GM12878 (cell line): ENCODE data around the gene SH2D6. TPM values are rescaled to one million over a fixed set of nuclear protein-coding genes. Genes with fewer than 3 reads are reported as not detected.

ENCODE experiments used
- ATAC-seq: fragments of 200-7000 bp; cut with Tn5 transposase; 3 replicates; pipeline ENCODE4 v1.9.1; 2020; ENCODE audit warnings: mild to moderate bottlenecking, moderate library complexity
- BruUV-seq: library from RNA; stranded (reverse); fragments of 400-500 nt; replicated peaks from 2 replicates; lab custom pipeline; 2021; lab: Mats Ljungman, UMichigan
- CTCF ChIA-PET: fragments of 300-600 bp; sonication (Branson Sonifier 250); formaldehyde crosslinking; extraction: SDS; loops from one replicate; lab custom pipeline; 2021; ENCODE audit warnings: inconsistent platforms; lab: Yijun Ruan, JAX
- POLR2A ChIA-PET: fragments of 350-600 bp; formaldehyde crosslinking; extraction: SDS; loops from one replicate; lab custom pipeline; 2021; ENCODE audit warnings: inconsistent platforms; lab: Charles Lee
- RAD21 ChIA-PET: fragments of 300-600 bp; sonication (Branson Sonifier 250); formaldehyde crosslinking; loops from one replicate; lab custom pipeline; 2023; ENCODE audit warnings: antibody characterized with exemption; ENCODE audit not compliant: unreplicated experiment; lab: Charles Lee
- SMC1A ChIA-PET: fragments of 300-600 bp; sonication (Branson Sonifier 250); formaldehyde crosslinking; loops from one replicate; lab custom pipeline; 2023; ENCODE audit not compliant: unreplicated experiment, uncharacterized antibody; lab: Charles Lee
- DNase-seq: peaks from one replicate; pipeline ENCODE4 v3.0.0-alpha.2; 2011; ENCODE audit warnings: low read depth, low spot score
- FAIRE-seq: peaks from 3 replicates; lab custom pipeline; 2011; peaks lifted over from hg19 to GRCh38; lab: Jason Lieb, UNC
- H2AFZ ChIP-seq: 2 replicates; pipeline ENCODE4 v1.6.0; 2011; ENCODE audit warnings: low read depth, low read length, control low read depth; ENCODE audit not compliant: control insufficient read depth
- H3K27ac ChIP-seq: 2 replicates; pipeline ENCODE4 v1.5.1; 2011; ENCODE audit warnings: control low read depth; ENCODE audit not compliant: control insufficient read depth, insufficient read depth
- H3K27me3 ChIP-seq, 2 experiments: replicated peaks in 1 of 2; 2 replicates each; pipeline versions ENCODE4 v1.6.0 to v1.6.1; 2011; ENCODE audit warnings: low read length in 1 of 2; ENCODE audit not compliant: control insufficient read depth in 2 of 2, insufficient read depth in 2 of 2
- H3K36me3 ChIP-seq, 2 experiments: 2 replicates each; pipeline ENCODE4 v1.5.1; 2011; ENCODE audit warnings: low read length in 1 of 2; ENCODE audit not compliant: control insufficient read depth in 2 of 2, insufficient read depth in 2 of 2
- H3K4me1 ChIP-seq: 2 replicates; pipeline ENCODE4 v1.6.1; 2011; ENCODE audit warnings: mild to moderate bottlenecking, low read length, moderate library complexity, mixed read lengths; ENCODE audit not compliant: control insufficient read depth, insufficient read depth
- H3K4me2 ChIP-seq: 2 replicates; pipeline ENCODE4 v1.6.0; 2011; ENCODE audit warnings: control low read depth; ENCODE audit not compliant: control insufficient read depth, insufficient read depth
- H3K4me3 ChIP-seq: fragments of 200-600 bp; sonication (generic); 2 replicates; pipeline ENCODE4 v1.5.1; 2016
- H3K79me2 ChIP-seq: 2 replicates; pipeline ENCODE4 v1.6.0; 2011; ENCODE audit warnings: low read length; ENCODE audit not compliant: control insufficient read depth, insufficient read depth
- H3K9ac ChIP-seq: 2 replicates; pipeline ENCODE4 v1.8.0; 2011; ENCODE audit warnings: low read length, control low read depth, mixed read lengths; ENCODE audit not compliant: control insufficient read depth, insufficient read depth
- H3K9me3 ChIP-seq: replicated peaks from 3 replicates; pipeline ENCODE4 v1.5.1; 2011; ENCODE audit warnings: mild to moderate bottlenecking, low read length; ENCODE audit not compliant: control insufficient read depth, insufficient read depth
- H4K20me1 ChIP-seq: 2 replicates; pipeline ENCODE4 v1.6.0; 2011; ENCODE audit not compliant: control insufficient read depth, insufficient read depth
- ASH2L ChIP-seq: fragments of 300-600, 200-600 bp; sonication (generic); IDR thresholded peaks from 2 replicates; pipeline ENCODE4 v1.6.1; 2017; ENCODE audit warnings: low read depth, mild to moderate bottlenecking, borderline replicate concordance
- ATF7 ChIP-seq: fragments of 450-650 bp; IDR thresholded peaks from 2 replicates; pipeline ENCODE4 v1.6.1; 2016; ENCODE audit warnings: low read depth, mild to moderate bottlenecking
- EED ChIP-seq: sonication (generic); IDR thresholded peaks from 2 replicates; pipeline ENCODE4 v1.6.1; 2016; ENCODE audit warnings: antibody characterized with exemption, low read depth
- HDGF ChIP-seq: fragments of 450-650 bp; IDR thresholded peaks from 2 replicates; pipeline ENCODE4 v1.6.1; 2016; ENCODE audit warnings: antibody characterized with exemption
- MTA2 ChIP-seq: fragments of 450-650 bp; IDR thresholded peaks from 2 replicates; pipeline ENCODE4 v1.6.1; 2016; ENCODE audit warnings: low read depth, mild to moderate bottlenecking, moderate library complexity
- MXI1 ChIP-seq: fragments of 150-350 bp; IDR thresholded peaks from 2 replicates; pipeline ENCODE4 v1.6.1; 2011; ENCODE audit warnings: low read depth, mild to moderate bottlenecking, inconsistent platforms, low read length, improper control_type of control experiment
- NR2C2 ChIP-seq: IDR thresholded peaks from 2 replicates; pipeline ENCODE4 v1.6.1; 2011; ENCODE audit warnings: borderline replicate concordance, low read depth; ENCODE audit not compliant: control insufficient read depth, insufficient read length
- NRF1 ChIP-seq: conservative IDR thresholded peaks from 2 replicates; pipeline ENCODE4 v1.6.1; 2011; ENCODE audit warnings: mild to moderate bottlenecking, low read depth, low read length, improper control_type of control experiment
- RFX5 ChIP-seq: IDR thresholded peaks from 2 replicates; pipeline ENCODE4 v1.6.1; 2011; ENCODE audit warnings: low read depth, low read length, improper control_type of control experiment
- ZNF274 ChIP-seq: IDR thresholded peaks from one replicate; pipeline ENCODE4 v1.8.0; 2011; ENCODE audit not compliant: insufficient read length, insufficient read depth
- WGBS: methylation state at CpG from one replicate; pipeline ENCODE4 v1.1.6; 2016; ENCODE audit warnings: low lambda C conversion rate; ENCODE audit not compliant: insufficient replicate concordance, insufficient coverage; ENCODE audit errors: missing lambda C conversion rate; 5-methylcytosine and 5-hydroxymethylcytosine counted together
- in situ Hi-C: fragments of 300-500 bp; cut with MboI; formaldehyde crosslinking; loops from 9 replicates; pipeline ENCODE4 v1.14.3; 2018; ENCODE audit warnings: mixed read lengths
- intact Hi-C: fragments of 100-400 bp; cut with micrococcal nuclease; formaldehyde crosslinking; loops from one replicate; pipeline ENCODE4 v1.14.2; 2022; ENCODE audit not compliant: unreplicated experiment
- polyA plus RNA-seq, 11 experiments: library from polyadenylated mRNA; depleted of rRNA in 4 of 11; unstranded in 6 of 11; stranded (reverse) in 5 of 11; fragments of >200 nt; fragmentation: Nextera tagmentation in 4 of 11; fragmentation: Illumina TruSeq in 1 of 11; extraction: Ambion mirVana in 4 of 11; extraction: Trizol in 1 of 11; gene quantifications; 1 replicate in 1 of 11; 2 replicates in 10 of 11; pipeline versions ENCODE4 v1.2.1 to v1.2.3, GENCODE V29; 2011 to 2016; ENCODE audit warnings: inconsistent platforms in 2 of 11, missing spikeins in 2 of 11, low read depth in 1 of 11
- total RNA-seq, 4 experiments: library from RNA; depleted of rRNA in 3 of 4; stranded (reverse); fragments of >200 nt in 3 of 4; fragmentation: Illumina TruSeq in 1 of 4; extraction: Trizol in 1 of 4; gene quantifications; 2 replicates each; pipeline versions ENCODE4 v1.2.1 to v1.2.3, GENCODE V29; 2013 to 2021
- TF ChIP-seq, protein P1 (sequence below): fragments of 450-650 bp; IDR thresholded peaks from 2 replicates; pipeline ENCODE4 v1.6.1; 2017; ENCODE audit warnings: mild to moderate bottlenecking, moderate library complexity

The SH2D6 gene
- total and polyA plus RNA-seq, 10 of the 15 experiments (the other 5 are each of a cell fraction or from before 2014, with no cell fraction given): 0.23 to 0.59 (median 0.34) TPM; not detected in 6

DNA sequence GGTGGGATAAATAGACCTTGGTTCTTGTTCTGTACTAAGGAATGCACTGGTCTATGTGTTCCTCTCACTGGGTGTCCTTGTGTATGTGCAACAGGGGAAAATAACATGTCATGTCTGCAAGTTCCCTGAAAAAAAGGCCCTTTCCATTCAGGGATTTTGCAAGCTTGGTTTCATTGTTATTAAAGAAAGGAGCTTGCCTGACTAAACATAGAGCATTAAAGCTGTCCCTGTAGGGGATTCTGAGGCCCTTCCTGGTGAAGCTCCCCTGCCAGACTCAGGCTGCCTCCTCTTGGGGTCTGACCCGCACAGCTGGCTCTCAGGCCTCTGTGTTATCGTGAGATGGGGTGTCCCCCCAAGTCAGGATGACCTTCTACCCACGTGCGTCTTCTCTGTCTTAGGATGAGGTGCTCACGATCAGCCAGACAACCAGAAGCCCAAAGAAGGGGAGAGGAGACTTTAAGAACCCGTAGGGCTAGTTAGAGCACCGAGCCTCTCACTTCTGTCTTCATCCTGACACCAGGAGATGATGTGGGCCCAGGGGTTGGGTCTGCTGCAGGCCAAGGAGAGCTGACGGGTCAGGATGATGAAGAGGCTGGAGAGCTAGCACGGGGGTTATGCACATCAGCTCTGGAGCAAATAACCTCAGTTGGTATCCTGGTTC lies 29.5 kb upstream of the SH2D6 start:
- no peak overlapping the region for H2AFZ ChIP-seq
- ChIA-PET POLR2A (no interaction called here), RAD21 (interaction anchor here (0.8 to 7.7 kb wide), 2 partner anchors 35 to 162 kb away, joined by 3 to 60 read pairs; partner anchors contain the start of genes ELMOD3 and RETSAT), CTCF (interaction anchor here (1.0 to 7.0 kb wide), 6 partner anchors 31 to 248 kb away, joined by 3 to 104 read pairs (median 4); no protein-coding TSS in a partner anchor), SMC1A (interaction anchor here (0.9 to 6.6 kb wide), 5 partner anchors 16 to 165 kb away, joined by 3 to 56 read pairs (median 4); partner anchors contain the start of genes ELMOD3 and RETSAT)
- no peak for FAIRE-seq
- H3K36me3 ChIP-seq: peaks cover 3 to 8% of the 10 kb centered on the region in 2 experiments
- peaks cover 7% of the 10 kb centered on the region for H3K4me1 ChIP-seq
- H3K79me2 ChIP-seq: no peaks in the 10 kb centered on the region
- 87% methylated on average over 9 of the region's 9 CpGs for WGBS
- no peak overlapping the region for H3K4me3 ChIP-seq
- ATAC-seq: no peak
- no peaks in the 10 kb centered on the region for H4K20me1 ChIP-seq
- intact Hi-C loops: no loop called here
- no peaks in the 10 kb centered on the region for H3K9me3 ChIP-seq
- H3K27me3 ChIP-seq: no peaks in the 10 kb centered on the region
- no peak overlapping the region for H3K9ac ChIP-seq
- no peak for DNase-seq
- TF ChIP-seq, protein P1, sequence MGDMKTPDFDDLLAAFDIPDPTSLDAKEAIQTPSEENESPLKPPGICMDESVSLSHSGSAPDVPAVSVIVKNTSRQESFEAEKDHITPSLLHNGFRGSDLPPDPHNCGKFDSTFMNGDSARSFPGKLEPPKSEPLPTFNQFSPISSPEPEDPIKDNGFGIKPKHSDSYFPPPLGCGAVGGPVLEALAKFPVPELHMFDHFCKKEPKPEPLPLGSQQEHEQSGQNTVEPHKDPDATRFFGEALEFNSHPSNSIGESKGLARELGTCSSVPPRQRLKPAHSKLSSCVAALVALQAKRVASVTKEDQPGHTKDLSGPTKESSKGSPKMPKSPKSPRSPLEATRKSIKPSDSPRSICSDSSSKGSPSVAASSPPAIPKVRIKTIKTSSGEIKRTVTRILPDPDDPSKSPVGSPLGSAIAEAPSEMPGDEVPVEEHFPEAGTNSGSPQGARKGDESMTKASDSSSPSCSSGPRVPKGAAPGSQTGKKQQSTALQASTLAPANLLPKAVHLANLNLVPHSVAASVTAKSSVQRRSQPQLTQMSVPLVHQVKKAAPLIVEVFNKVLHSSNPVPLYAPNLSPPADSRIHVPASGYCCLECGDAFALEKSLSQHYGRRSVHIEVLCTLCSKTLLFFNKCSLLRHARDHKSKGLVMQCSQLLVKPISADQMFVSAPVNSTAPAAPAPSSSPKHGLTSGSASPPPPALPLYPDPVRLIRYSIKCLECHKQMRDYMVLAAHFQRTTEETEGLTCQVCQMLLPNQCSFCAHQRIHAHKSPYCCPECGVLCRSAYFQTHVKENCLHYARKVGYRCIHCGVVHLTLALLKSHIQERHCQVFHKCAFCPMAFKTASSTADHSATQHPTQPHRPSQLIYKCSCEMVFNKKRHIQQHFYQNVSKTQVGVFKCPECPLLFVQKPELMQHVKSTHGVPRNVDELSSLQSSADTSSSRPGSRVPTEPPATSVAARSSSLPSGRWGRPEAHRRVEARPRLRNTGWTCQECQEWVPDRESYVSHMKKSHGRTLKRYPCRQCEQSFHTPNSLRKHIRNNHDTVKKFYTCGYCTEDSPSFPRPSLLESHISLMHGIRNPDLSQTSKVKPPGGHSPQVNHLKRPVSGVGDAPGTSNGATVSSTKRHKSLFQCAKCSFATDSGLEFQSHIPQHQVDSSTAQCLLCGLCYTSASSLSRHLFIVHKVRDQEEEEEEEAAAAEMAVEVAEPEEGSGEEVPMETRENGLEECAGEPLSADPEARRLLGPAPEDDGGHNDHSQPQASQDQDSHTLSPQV: no peak
- TF ChIP-seq ASH2L: no peak
- no peak for TF ChIP-seq NRF1
- no peak for TF ChIP-seq NR2C2
- no peak for TF ChIP-seq EED
- TF ChIP-seq RFX5: no peak
- no peak for TF ChIP-seq ATF7
- TF ChIP-seq HDGF: no peak
- no peak for TF ChIP-seq ZNF274
- no peak for TF ChIP-seq MTA2
- no peak for TF ChIP-seq MXI1
- TF ChIP-seq, all 136 proteins: peak for 0
- no peak overlapping the region for H3K4me2 ChIP-seq
- BruUV-seq: no TSS peak
- no peak overlapping the region for H3K27ac ChIP-seq
- in situ Hi-C loops: no loop called here
